GM23248 (cell line): ENCODE measurements around the gene MAP3K4. TPM values are rescaled to one million over a fixed set of nuclear protein-coding genes. Genes with fewer than 3 reads are reported as not detected.

Experiments
- DNase-seq: peaks from one replicate; pipeline ENCODE4 v3.0.0-alpha.2; 2015
- H2AFZ ChIP-seq: fragments of 200-600 bp; sonication (generic); 2 replicates; pipeline ENCODE4 v1.6.1; 2016; ENCODE audit warnings: antibody characterized with exemption
- H3F3A ChIP-seq: fragments of 200-600 bp; sonication (generic); 2 replicates; pipeline ENCODE4 v1.6.1; 2016; ENCODE audit warnings: mild to moderate bottlenecking, antibody characterized with exemption, mixed run types; ENCODE audit not compliant: insufficient read depth
- H3K27ac ChIP-seq: fragments of 200-600 bp; sonication (generic); 2 replicates; pipeline ENCODE4 v1.5.1; 2016; ENCODE audit warnings: mild to moderate bottlenecking
- H3K27me3 ChIP-seq: fragments of 200-600 bp; sonication (generic); replicated peaks from 2 replicates; pipeline ENCODE4 v1.6.1; 2016; ENCODE audit warnings: mild to moderate bottlenecking; ENCODE audit not compliant: insufficient read depth
- H3K36me3 ChIP-seq: fragments of 200-600 bp; sonication (generic); 2 replicates; pipeline ENCODE4 v1.6.1; 2016; ENCODE audit warnings: low read depth, mild to moderate bottlenecking
- H3K4me1 ChIP-seq: fragments of 200-600 bp; sonication (generic); 2 replicates; pipeline ENCODE4 v1.6.1; 2016; ENCODE audit warnings: mild to moderate bottlenecking; ENCODE audit not compliant: insufficient read depth
- H3K4me2 ChIP-seq: fragments of 200-600 bp; sonication (generic); one replicate; pipeline ENCODE4 v1.6.1; 2016; ENCODE audit warnings: mild to moderate bottlenecking; ENCODE audit not compliant: unreplicated experiment
- H3K4me3 ChIP-seq: fragments of 200-600 bp; sonication (generic); 2 replicates; pipeline ENCODE4 v1.5.1; 2016; ENCODE audit warnings: mild to moderate bottlenecking
- H3K79me2 ChIP-seq: fragments of 200-600 bp; sonication (generic); 2 replicates; pipeline ENCODE4 v1.6.1; 2016; ENCODE audit warnings: mild to moderate bottlenecking; ENCODE audit not compliant: insufficient read depth
- H3K9ac ChIP-seq: fragments of 200-600 bp; sonication (generic); 2 replicates; pipeline ENCODE4 v1.6.1; 2016; ENCODE audit warnings: mild to moderate bottlenecking
- H3K9me2 ChIP-seq: fragments of 200-600 bp; sonication (generic); 2 replicates; pipeline ENCODE4 v1.6.1; 2016; ENCODE audit warnings: mixed run types, mild to moderate bottlenecking, moderate library complexity; ENCODE audit not compliant: insufficient read depth
- H3K9me3 ChIP-seq: fragments of 200-600 bp; sonication (generic); one replicate; pipeline ENCODE4 v1.6.1; 2017; ENCODE audit warnings: low read depth
- H4K20me1 ChIP-seq: fragments of 200-600 bp; sonication (generic); 2 replicates; pipeline ENCODE4 v1.6.0; 2016; ENCODE audit not compliant: insufficient read depth
- EZH2 ChIP-seq: fragments of 200-600 bp; sonication (generic); IDR thresholded peaks from 2 replicates; pipeline ENCODE4 v1.6.1; 2018; ENCODE audit warnings: antibody characterized with exemption, mild to moderate bottlenecking; ENCODE audit not compliant: insufficient read depth, poor library complexity, severe bottlenecking
- EZH2phosphoT487 ChIP-seq: fragments of 200-600 bp; sonication (generic); IDR thresholded peaks from 2 replicates; pipeline ENCODE4 v1.6.1; 2018; ENCODE audit warnings: antibody characterized with exemption, moderate library complexity, mild to moderate bottlenecking, low read depth; ENCODE audit not compliant: insufficient read depth
- WGBS, 2 experiments: methylation state at CpG; one replicate each; pipeline ENCODE4 v1.1.6; 2015 to 2017; ENCODE audit warnings: low lambda C conversion rate in 2 of 2, low coverage in 1 of 2; ENCODE audit errors: missing lambda C conversion rate in 2 of 2; 5-methylcytosine and 5-hydroxymethylcytosine counted together
- in situ Hi-C: fragments of 300-500 bp; cut with MboI; formaldehyde crosslinking; loops from 2 replicates; pipeline ENCODE4 v1.15.0; 2020
- polyA plus RNA-seq: library from polyadenylated mRNA; unstranded; fragments of >200 nt; fragmentation: Nextera tagmentation; extraction: Ambion mirVana; gene quantifications from 2 replicates; pipeline ENCODE4 v1.2.1, GENCODE V29; 2016
- total RNA-seq: library from RNA; depleted of rRNA; stranded (reverse); fragments of >200 nt; shearing (Covaris generic); gene quantifications from 2 replicates; pipeline ENCODE4 v1.2.3, GENCODE V29; 2014

MAP3K4 gene
- total and polyA plus RNA-seq, 2 experiments from 2014 or later = 13.0 to 26.2 TPM

DNA sequence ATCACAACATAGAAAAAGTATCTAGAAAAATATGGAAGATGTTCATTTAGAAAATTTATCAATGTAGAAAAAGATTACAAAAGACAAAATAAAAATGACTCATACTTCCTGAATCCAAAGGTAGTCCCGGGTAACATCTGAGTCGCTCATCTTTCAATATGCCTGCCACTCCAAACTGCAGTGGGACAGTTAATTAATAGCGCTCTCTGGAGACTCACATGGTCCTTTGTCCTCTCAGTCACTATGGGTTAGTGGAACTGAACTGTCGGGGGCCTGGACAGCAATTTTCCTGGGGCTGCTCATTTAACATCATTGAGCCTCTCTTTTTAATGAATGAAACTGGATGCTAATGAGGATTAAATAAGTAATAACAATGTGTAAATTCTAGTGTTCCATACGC, 103.4 kb downstream of the MAP3K4 start:
- H3K79me2 ChIP-seq = no peaks in the 10 kb centered on the region; the same call in 1 of the 2 replicates
- no peak overlapping the region for H3K9ac ChIP-seq
- WGBS, 2 experiments = 71 to 76% methylated on average over 5 of the region's 5 CpGs
- H3K4me2 ChIP-seq = no peak overlapping the region
- H2AFZ ChIP-seq = no peak overlapping the region
- H4K20me1 ChIP-seq = no peaks in the 10 kb centered on the region
- DNase-seq = peak; percentile 43
- peaks cover 36% of the 10 kb centered on the region for H3K36me3 ChIP-seq
- H3K4me3 ChIP-seq = no peak overlapping the region
- H3K27ac ChIP-seq = 0 out of 2 replicates have a peak overlapping the region, but pooled peaks have one; percentile 9
- no peaks in the 10 kb centered on the region for H3K9me3 ChIP-seq
- no peak for TF ChIP-seq EZH2
- TF ChIP-seq EZH2phosphoT487 = no peak
- H3F3A ChIP-seq = peaks cover 28% of the 10 kb centered on the region
- in situ Hi-C loops = no loop called here
- H3K27me3 ChIP-seq = no peaks in the 10 kb centered on the region
- peaks cover 44% of the 10 kb centered on the region for H3K4me1 ChIP-seq
- no peaks in the 10 kb centered on the region for H3K9me2 ChIP-seq

- in situ Hi-C loops = no loop called here
- Histone ChIP-seq H3K9me3 (no peaks in the 10 kb centered on the region), H3K4me1 (peaks cover 43% of the 10 kb centered on the region), H3K9ac (no peak overlapping the region), H3K27me3 (no peaks in the 10 kb centered on the region), H2AFZ (no peak overlapping the region), H3K9me2 (no peaks in the 10 kb centered on the region), H3K4me2 (no peak overlapping the region), H4K20me1 (no peaks in the 10 kb centered on the region), H3F3A (peaks cover 25% of the 10 kb centered on the region), H3K36me3 (peaks cover 34% of the 10 kb centered on the region), H3K79me2 (no peaks in the 10 kb centered on the region; the same call in 1 of the 2 replicates), H3K27ac (no peak overlapping the region), H3K4me3 (no peak overlapping the region)
- DNase-seq = peak; percentile 40
- TF ChIP-seq EZH2 = no peak
- no peak for TF ChIP-seq EZH2phosphoT487
Measured at GRCh38 chr6:161095916-161096315, 104.3 kb downstream of the MAP3K4 start.

- no peaks in the 10 kb centered on the region for H3K9me3 ChIP-seq
- no peak overlapping the region for H3K27ac ChIP-seq
- no peak for DNase-seq
- no peaks in the 10 kb centered on the region for H3K27me3 ChIP-seq
- H3F3A ChIP-seq = peaks cover 18% of the 10 kb centered on the region
- no peaks in the 10 kb centered on the region for H3K79me2 ChIP-seq
- H3K4me1 ChIP-seq = peaks cover 16% of the 10 kb centered on the region
- H2AFZ ChIP-seq = no peak overlapping the region
- H3K36me3 ChIP-seq = peaks cover 46% of the 10 kb centered on the region
- no peak overlapping the region for H3K9ac ChIP-seq
- no peak overlapping the region for H3K4me3 ChIP-seq
- WGBS, 2 experiments = 82 to 86% methylated on average over 7 to 8 of the region's 8 CpGs
- H3K4me2 ChIP-seq = no peak overlapping the region
- in situ Hi-C loops = no loop called here
- H4K20me1 ChIP-seq = no peaks in the 10 kb centered on the region
- H3K9me2 ChIP-seq = no peaks in the 10 kb centered on the region
- TF ChIP-seq EZH2phosphoT487 (no peak), EZH2 (no peak)
Measured at GRCh38 chr6:161100072-161100471, 108.5 kb downstream of the MAP3K4 start.

DNA sequence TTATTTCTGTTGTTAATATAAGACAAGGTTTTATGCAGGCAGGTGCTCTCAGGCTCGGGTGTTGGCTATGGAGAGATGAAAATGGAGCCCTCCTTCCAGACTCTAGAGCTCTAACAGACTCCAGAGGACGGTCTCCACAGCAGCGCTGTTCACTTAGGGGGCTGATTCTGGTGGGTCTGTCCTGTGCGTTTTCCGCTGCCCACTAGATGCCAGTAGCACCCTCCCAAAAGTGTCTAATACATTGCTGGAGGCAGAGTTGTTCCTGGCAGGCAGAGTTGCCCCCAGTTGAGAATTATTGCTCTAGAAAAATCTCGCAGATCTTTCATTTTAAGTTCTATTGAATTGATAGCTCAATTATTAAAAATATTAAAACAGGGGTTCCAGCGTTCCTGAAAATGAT, 109.9 kb downstream of the MAP3K4 start:
- no peak overlapping the region for H3K4me2 ChIP-seq
- no peak overlapping the region for H3K9ac ChIP-seq
- no peak overlapping the region for H3K4me3 ChIP-seq
- peaks cover 33% of the 10 kb centered on the region for H3F3A ChIP-seq
- H2AFZ ChIP-seq = no peak overlapping the region
- no peaks in the 10 kb centered on the region for H3K27me3 ChIP-seq
- no peak overlapping the region for H3K27ac ChIP-seq
- peaks cover 18% of the 10 kb centered on the region for H3K4me1 ChIP-seq
- no peaks in the 10 kb centered on the region for H3K9me3 ChIP-seq
- no peak for DNase-seq
- TF ChIP-seq EZH2 = no peak
- no peak for TF ChIP-seq EZH2phosphoT487
- WGBS, 2 experiments = 92 to 94% methylated on average over 7 of the region's 7 CpGs
- no peaks in the 10 kb centered on the region for H3K9me2 ChIP-seq
- H3K36me3 ChIP-seq = peaks cover 46% of the 10 kb centered on the region
- in situ Hi-C loops = no loop called here
- no peaks in the 10 kb centered on the region for H4K20me1 ChIP-seq
- H3K79me2 ChIP-seq = no peaks in the 10 kb centered on the region

GRCh38 chr6:161103475-161103874, 111.9 kb downstream of the MAP3K4 start:
- Histone ChIP-seq H3K79me2 (no peaks in the 10 kb centered on the region), H3K9ac (no peak overlapping the region), H3K4me2 (no peak overlapping the region), H3K27me3 (no peaks in the 10 kb centered on the region), H3K9me3 (no peaks in the 10 kb centered on the region), H3F3A (peaks cover 30% of the 10 kb centered on the region), H3K27ac (no peak overlapping the region), H3K9me2 (no peaks in the 10 kb centered on the region), H3K36me3 (peaks cover 50% of the 10 kb centered on the region), H4K20me1 (no peaks in the 10 kb centered on the region), H2AFZ (no peak overlapping the region), H3K4me1 (peaks cover 29% of the 10 kb centered on the region), H3K4me3 (no peak overlapping the region)
- peak; percentile 26 for DNase-seq
- in situ Hi-C loops = no loop called here
- TF ChIP-seq EZH2 = no peak
- TF ChIP-seq EZH2phosphoT487 = no peak
- WGBS, 2 experiments = 82 to 90% methylated on average over 4 of the region's 4 CpGs
